GM18868 (cell line): ENCODE results near the gene ZIC4.

Experiments
- ATAC-seq: cut with Tn5 transposase; IDR thresholded peaks from one replicate; pipeline ENCODE4 v1.9.1; 2021; ENCODE audit warnings: mild to moderate bottlenecking, moderate library complexity; ENCODE audit not compliant: unreplicated experiment

Gene ZIC4

GRCh38 chr3:147418371-147418781, 12.0 kb upstream of the ZIC4 start:
- ATAC-seq, result no peak

GRCh38 chr3:147417551-147418295, 11.4 kb upstream of the ZIC4 start:
- no peak for ATAC-seq

GRCh38 chr3:147416931-147417330, 10.6 kb upstream of the ZIC4 start:
- ATAC-seq, result no peak

GRCh38 chr3:147415874-147416273, 9.5 kb upstream of the ZIC4 start:
- no peak for ATAC-seq

GRCh38 chr3:147415286-147415685, 8.9 kb upstream of the ZIC4 start:
- ATAC-seq, result no peak

- ATAC-seq, result no peak
Measured at GRCh38 chr3:147414390-147415138, 8.2 kb upstream of the ZIC4 start.

GRCh38 chr3:147413686-147414389, 7.5 kb upstream of the ZIC4 start:
- no peak for ATAC-seq

GRCh38 chr3:147412917-147413685, 6.8 kb upstream of the ZIC4 start:
- no peak for ATAC-seq

- ATAC-seq, result no peak
Measured at GRCh38 chr3:147412261-147412916, 6.0 kb upstream of the ZIC4 start.

- no peak for ATAC-seq
Measured at GRCh38 chr3:147411815-147412241, 5.5 kb upstream of the ZIC4 start.

GRCh38 chr3:147411238-147411814, 5.0 kb upstream of the ZIC4 start:
- no peak for ATAC-seq

GRCh38 chr3:147410526-147411237, 4.3 kb upstream of the ZIC4 start:
- ATAC-seq, result no peak

GRCh38 chr3:147410116-147410525, 3.8 kb upstream of the ZIC4 start:
- no peak for ATAC-seq

- no peak for ATAC-seq
Measured at GRCh38 chr3:147409143-147410115, 3.1 kb upstream of the ZIC4 start, which contains the start of gene ZIC1. TSS of gene ZIC1 (plus strand) at chr3:147409365. CDS start at chr3:147410113, 748 bp downstream.

GRCh38 chr3:147408188-147409100, 2.1 kb upstream of the ZIC4 start:
- no peak for ATAC-seq

GRCh38 chr3:147407498-147408187, 1.3 kb upstream of the ZIC4 start:
- no peak for ATAC-seq

- no peak for ATAC-seq
Measured at GRCh38 chr3:147407114-147407497, 763 bp upstream of the ZIC4 start.
